ENCODE data around the gene PLCB3. TPM values are rescaled to one million over a fixed set of nuclear protein-coding genes. Genes with fewer than 3 reads are reported as not detected.

Gene PLCB3
- total RNA-seq, 1 experiment from 2014 or later = 57.4 TPM

GRCh38 chr11:64285885-64286800 lies 34.8 kb downstream of the PLCB3 start:
- DNase-seq (ENCODE audit: low read depth) = peak; percentile 40

GRCh38 chr11:64286801-64287159 lies 35.5 kb downstream of the PLCB3 start:
- no peak for DNase-seq (ENCODE audit: low read depth)

- DNase-seq (ENCODE audit: low read depth) = no peak
Observed at GRCh38 chr11:64287676-64288352, 36.5 kb downstream of the PLCB3 start.

GRCh38 chr11:64288353-64288750 lies 37.0 kb downstream of the PLCB3 start:
- no peak for DNase-seq (ENCODE audit: low read depth)

- DNase-seq (ENCODE audit: low read depth) = no peak
Observed at GRCh38 chr11:64289002-64289564, 37.8 kb downstream of the PLCB3 start.

- DNase-seq (ENCODE audit: low read depth) = no peak
Observed at GRCh38 chr11:64290352-64291261, 39.3 kb downstream of the PLCB3 start.

- DNase-seq (ENCODE audit: low read depth) = no peak
Observed at GRCh38 chr11:64291262-64291751, 40.0 kb downstream of the PLCB3 start, which contains the start of gene KCNK4. Gene KCNK4 (plus strand): TSS chr11:64291302. CDS start chr11:64293019, 1,717 bp downstream.

- DNase-seq (ENCODE audit: low read depth) = no peak
Observed at GRCh38 chr11:64291752-64292459, 40.6 kb downstream of the PLCB3 start.

GRCh38 chr11:64292460-64293254 lies 41.3 kb downstream of the PLCB3 start:
- DNase-seq (ENCODE audit: low read depth) = no peak

GRCh38 chr11:64294774-64295173 lies 43.4 kb downstream of the PLCB3 start:
- no peak for DNase-seq (ENCODE audit: low read depth)

- DNase-seq (ENCODE audit: low read depth) = no peak
Observed at GRCh38 chr11:64295760-64296159, 44.4 kb downstream of the PLCB3 start.

GRCh38 chr11:64296236-64296635 lies 44.9 kb downstream of the PLCB3 start:
- no peak for DNase-seq (ENCODE audit: low read depth)

- DNase-seq (ENCODE audit: low read depth) = no peak
Observed at GRCh38 chr11:64296830-64297698, 45.7 kb downstream of the PLCB3 start.

- no peak for DNase-seq (ENCODE audit: low read depth)
Observed at GRCh38 chr11:64297699-64298358, 46.5 kb downstream of the PLCB3 start.

GRCh38 chr11:64298966-64299846 lies 47.9 kb downstream of the PLCB3 start:
- no peak for DNase-seq (ENCODE audit: low read depth)

- no peak for DNase-seq (ENCODE audit: low read depth)
Observed at GRCh38 chr11:64299847-64300648, 48.7 kb downstream of the PLCB3 start, which contains the start of gene CATSPERZ. Gene CATSPERZ (plus strand): TSS chr11:64300358. CDS start chr11:64300411, 53 bp downstream.
